ENCODE data around the gene COPS6. TPM values are rescaled to one million over a fixed set of nuclear protein-coding genes. Genes with fewer than 3 reads are reported as not detected.

COPS6 gene
- total RNA-seq, 1 donor from 2014 or later: 120 TPM

- no peaks in the 10 kb centered on the region for H3K36me3 Mint-ChIP-seq
- H3K27me3 Mint-ChIP-seq: no peaks in the 10 kb centered on the region
These were observed 35.8 kb downstream of the COPS6 start for GRCh38 chr7:100124301-100125230.

GRCh38 chr7:100126239-100126930 lies 37.6 kb downstream of the COPS6 start:
- H3K4me1 Mint-ChIP-seq (ENCODE audit: unreplicated experiment): peaks cover 17% of the 10 kb centered on the region
- H3K4me3 Mint-ChIP-seq: peak overlapping the region; percentile 100
- no peaks in the 10 kb centered on the region for H3K27me3 Mint-ChIP-seq
- no peak for DNase-seq (ENCODE audit: extremely low spot score, unreplicated experiment)
- no peaks in the 10 kb centered on the region for H3K36me3 Mint-ChIP-seq
- H3K27ac Mint-ChIP-seq: peak overlapping the region; percentile 100
- no peaks in the 10 kb centered on the region for H3K9me3 Mint-ChIP-seq
- TF ChIP-seq CTCF (conservative IDR thresholded peaks at IDR 0.05): peak; percentile 23

More at GRCh38 chr7:100124301-100125230, 35.8 kb downstream of the COPS6 start:
- H3K9me3 Mint-ChIP-seq: no peaks in the 10 kb centered on the region
- DNase-seq (ENCODE audit: extremely low spot score, unreplicated experiment): no peak
- peak overlapping the region; percentile 39 for H3K27ac Mint-ChIP-seq
- peak overlapping the region; percentile 100 for H3K4me3 Mint-ChIP-seq
- TF ChIP-seq CTCF (conservative IDR thresholded peaks at IDR 0.05): no peak
- peaks cover 23% of the 10 kb centered on the region for H3K4me1 Mint-ChIP-seq (ENCODE audit: unreplicated experiment)

- Mint-ChIP-seq H3K27me3 (no peaks in the 10 kb centered on the region), H3K4me1 (ENCODE audit: unreplicated experiment) (peaks cover 17% of the 10 kb centered on the region), H3K4me3 (peak within 1 kb of the TSS; percentile 100), H3K36me3 (no peaks in the 10 kb centered on the region), H3K9me3 (no peaks in the 10 kb centered on the region), H3K27ac (peak within 1 kb of the TSS; percentile 100)
- no peak for TF ChIP-seq CTCF (conservative IDR thresholded peaks at IDR 0.05)
- DNase-seq (ENCODE audit: extremely low spot score, unreplicated experiment): peak; percentile 92
These were observed 38.4 kb downstream of the COPS6 start, which contains the start of gene MBLAC1 for GRCh38 chr7:100126931-100127865. TSS of gene MBLAC1 (plus strand) at chr7:100126967. CDS start at chr7:100127396, 429 bp downstream.

- Mint-ChIP-seq H3K4me3 (peak overlapping the region; percentile 84), H3K27ac (peak overlapping the region; percentile 80), H3K36me3 (no peaks in the 10 kb centered on the region), H3K9me3 (no peaks in the 10 kb centered on the region), H3K4me1 (ENCODE audit: unreplicated experiment) (peaks cover 24% of the 10 kb centered on the region), H3K27me3 (no peaks in the 10 kb centered on the region)
- no peak for DNase-seq (ENCODE audit: extremely low spot score, unreplicated experiment)
- TF ChIP-seq CTCF (conservative IDR thresholded peaks at IDR 0.05): no peak
These were observed 39.3 kb downstream of the COPS6 start for GRCh38 chr7:100127866-100128636.

Measured in type B pancreatic cell (in vitro differentiated cells).